CD4-positive, alpha-beta memory T cell (primary cell): ENCODE data around the gene PPP1R13L. TPM values are rescaled to one million over a fixed set of nuclear protein-coding genes. Genes with fewer than 3 reads are reported as not detected.
A peak's percentile ranks its signal among the peaks of the same experiment; 100 is the strongest.

Source experiments
- CTCF ChIA-PET: fragments of 350-600 bp; sonication (Branson Sonifier 250); formaldehyde crosslinking; loops from one replicate; lab custom pipeline; 2021; ENCODE audit warnings: inconsistent platforms; ENCODE audit not compliant: partially characterized antibody; lab: Charles Lee
- POLR2A ChIA-PET: fragments of 350-600 bp; sonication (Branson Sonifier 250); formaldehyde crosslinking; loops from one replicate; lab custom pipeline; 2021; ENCODE audit not compliant: partially characterized antibody; lab: Charles Lee
- DNase-seq, 5 donors: peaks; one replicate each; pipeline versions ENCODE4 v3.0.0 to v3.0.0-alpha.2; 2020 to 2022; ENCODE audit warnings: mixed read lengths in 1 of 5
- H3K27ac ChIP-seq: one replicate; pipeline ENCODE4 v1.7.0; 2013; ENCODE audit warnings: low read depth, low read length
- H3K27me3 ChIP-seq: 2 replicates; pipeline ENCODE4 v1.7.0; 2013; ENCODE audit warnings: mild to moderate bottlenecking, low read length, moderate library complexity; ENCODE audit not compliant: insufficient read depth
- H3K36me3 ChIP-seq: 2 replicates; pipeline ENCODE4 v1.7.0; 2013; ENCODE audit warnings: mild to moderate bottlenecking, low read length, moderate library complexity; ENCODE audit not compliant: insufficient read depth
- H3K4me1 ChIP-seq: 2 replicates; pipeline ENCODE4 v1.7.0; 2013; ENCODE audit warnings: mild to moderate bottlenecking, low read length, moderate library complexity; ENCODE audit not compliant: insufficient read depth
- H3K4me3 ChIP-seq, 2 donors: one replicate each; pipeline ENCODE4 v1.7.0; 2013; ENCODE audit warnings: low read length in 2 of 2, mild to moderate bottlenecking in 1 of 2
- H3K9me3 ChIP-seq, 2 donors: one replicate each; pipeline ENCODE4 v1.7.0; 2013; ENCODE audit warnings: low read length in 2 of 2, control low read depth in 1 of 2; ENCODE audit not compliant: control insufficient read depth in 1 of 2
- H3K27ac Mint-ChIP-seq, 7 donors: one replicate each; pipeline ENCODE4 v1.8.0; 2020 to 2021; ENCODE audit warnings: mixed read lengths in 7 of 7, mild to moderate bottlenecking in 6 of 7, inconsistent platforms in 3 of 7, moderate library complexity in 3 of 7
- H3K27me3 Mint-ChIP-seq, 2 donors: one replicate each; pipeline ENCODE4 v1.8.0; 2020 to 2021; ENCODE audit warnings: mixed read lengths in 2 of 2
- H3K36me3 Mint-ChIP-seq, 2 donors: one replicate each; pipeline ENCODE4 v1.8.0; 2020 to 2021; ENCODE audit warnings: mixed read lengths in 2 of 2, inconsistent platforms in 1 of 2, mild to moderate bottlenecking in 1 of 2
- H3K4me1 Mint-ChIP-seq, 4 donors: one replicate each; pipeline ENCODE4 v1.8.0; 2020 to 2021; ENCODE audit warnings: mixed read lengths in 4 of 4, mild to moderate bottlenecking in 1 of 4
- H3K4me3 Mint-ChIP-seq, 8 donors: one replicate each; pipeline ENCODE4 v1.8.0; 2020 to 2021; ENCODE audit warnings: mixed read lengths in 8 of 8, mild to moderate bottlenecking in 7 of 8, moderate library complexity in 6 of 8, inconsistent platforms in 3 of 8
- H3K9me3 Mint-ChIP-seq, 8 donors: one replicate each; pipeline ENCODE4 v1.8.0; 2020 to 2021; ENCODE audit warnings: mixed read lengths in 8 of 8, mild to moderate bottlenecking in 5 of 8, inconsistent platforms in 3 of 8, moderate library complexity in 1 of 8
- intact Hi-C: fragments of 100-400 bp; cut with micrococcal nuclease; formaldehyde crosslinking; loops from one replicate; pipeline ENCODE4 v1.15.1; 2023
- polyA plus RNA-seq, 2 donors: library from polyadenylated mRNA; unstranded; fragments of 300-500 nt; fragmentation: Illumina TruSeq; gene quantifications; one replicate each; pipeline ENCODE4 v1.2.3, GENCODE V29; 2021
- total RNA-seq, 2 experiments: library from RNA; stranded (reverse); gene quantifications; one replicate each; pipeline ENCODE4 v1.2.3, GENCODE V29; 2021

Gene PPP1R13L
- total and polyA plus RNA-seq, 4 experiments from 2014 or later, result 0.66 to 13.0 (median 5.5) TPM

DNA sequence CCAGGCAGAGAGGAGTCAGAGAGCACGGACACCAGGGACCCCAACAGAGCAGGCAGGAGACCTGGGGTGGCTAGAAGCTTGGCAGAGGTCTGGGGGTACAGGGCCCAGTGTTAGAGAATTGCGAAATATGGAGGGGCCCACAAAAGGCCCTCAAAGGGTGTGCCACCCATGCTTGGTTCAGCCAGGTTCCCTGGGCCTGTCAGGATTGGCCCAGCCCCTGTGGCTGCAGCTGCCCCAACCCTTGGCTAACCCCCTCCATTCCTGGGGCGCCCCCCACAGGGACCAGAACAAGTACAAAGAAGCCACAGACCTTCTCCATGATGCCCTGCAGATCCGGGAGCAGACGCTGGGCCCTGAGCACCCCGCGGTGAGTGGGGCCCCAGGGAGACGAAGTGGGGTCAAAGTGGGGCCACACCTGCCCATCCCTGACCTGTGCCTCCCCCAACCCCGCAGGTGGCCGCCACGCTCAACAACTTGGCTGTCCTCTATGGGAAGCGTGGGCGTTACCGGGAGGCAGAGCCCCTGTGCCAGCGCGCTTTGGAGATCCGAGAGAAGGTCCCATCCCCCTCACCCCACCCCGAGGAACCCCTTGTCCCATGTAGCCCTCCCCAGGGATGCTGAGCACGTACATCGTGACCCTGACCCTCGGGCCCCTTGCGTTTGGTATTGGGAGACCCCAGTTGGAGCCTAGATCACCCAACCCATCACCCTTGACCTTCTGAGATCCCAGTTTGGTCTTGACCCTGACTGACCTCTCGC is 56.3 kb downstream of the PPP1R13L start:
- H3K9me3 Mint-ChIP-seq, result peaks cover 0 to 2% (median 0%) of the 10 kb centered on the region in 8 donors
- ChIA-PET CTCF (interaction anchor here (1.4 kb wide), 1 partner anchor 9 kb away, joined by 3 read pairs; no protein-coding TSS in a partner anchor), POLR2A (no interaction called here)
- Histone ChIP-seq H3K4me3 (no peak overlapping the region), H3K9me3 (no peaks in the 10 kb centered on the region), H3K27ac (no peak overlapping the region), H3K27me3 (no peaks in the 10 kb centered on the region), H3K4me1 (no peaks in the 10 kb centered on the region), H3K36me3 (peaks cover 12% of the 10 kb centered on the region)
- intact Hi-C loops, result no loop called here
- H3K4me3 Mint-ChIP-seq, result no peak overlapping the region
- H3K27me3 Mint-ChIP-seq, result peaks cover 7 to 9% of the 10 kb centered on the region in 2 donors
- DNase-seq, result no peak
- peaks cover 0 to 2% (median 0%) of the 10 kb centered on the region in 4 donors for H3K4me1 Mint-ChIP-seq
- peaks cover 3 to 9% of the 10 kb centered on the region in 2 donors for H3K36me3 Mint-ChIP-seq
- peak overlapping the region in 1 of 7 donors; percentile 65 for H3K27ac Mint-ChIP-seq

DNA sequence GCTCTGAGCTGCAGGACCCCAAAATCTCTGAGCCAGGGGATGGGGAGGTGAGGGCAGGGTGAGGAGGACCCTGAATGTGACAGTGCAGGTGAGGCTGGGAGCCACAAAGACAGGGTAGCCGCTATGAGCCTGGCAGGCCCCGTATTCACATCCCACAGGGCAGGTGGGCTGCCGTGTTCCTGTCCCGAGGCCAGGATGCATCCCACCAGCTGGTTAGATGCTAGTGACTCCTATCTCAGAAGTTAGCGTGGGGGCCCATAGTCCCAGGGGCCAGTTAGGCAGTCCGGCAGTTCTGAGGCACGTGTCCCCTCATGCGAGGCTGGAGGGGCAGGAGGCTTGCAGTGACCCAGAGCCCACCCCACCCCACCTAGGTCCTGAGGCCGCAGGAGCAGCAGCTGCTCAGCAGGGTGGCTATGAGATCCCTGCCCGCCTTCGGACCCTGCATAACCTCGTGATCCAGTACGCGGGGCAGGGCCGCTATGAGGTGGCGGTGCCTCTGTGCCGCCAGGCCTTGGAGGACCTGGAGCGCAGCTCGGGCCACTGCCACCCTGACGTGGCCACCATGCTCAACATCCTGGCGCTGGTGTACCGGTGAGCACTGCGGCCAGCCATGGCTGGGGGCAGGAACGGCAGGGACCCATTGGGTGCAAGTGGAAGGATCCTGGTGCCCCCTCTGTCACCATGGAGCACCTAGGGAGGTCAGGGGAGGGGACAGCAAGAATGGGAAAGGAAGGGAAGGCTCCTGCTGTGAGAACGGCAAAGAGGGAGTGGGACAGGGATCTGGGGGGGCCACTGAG is 57.1 kb downstream of the PPP1R13L start:
- intact Hi-C loops, result no loop called here

DNA sequence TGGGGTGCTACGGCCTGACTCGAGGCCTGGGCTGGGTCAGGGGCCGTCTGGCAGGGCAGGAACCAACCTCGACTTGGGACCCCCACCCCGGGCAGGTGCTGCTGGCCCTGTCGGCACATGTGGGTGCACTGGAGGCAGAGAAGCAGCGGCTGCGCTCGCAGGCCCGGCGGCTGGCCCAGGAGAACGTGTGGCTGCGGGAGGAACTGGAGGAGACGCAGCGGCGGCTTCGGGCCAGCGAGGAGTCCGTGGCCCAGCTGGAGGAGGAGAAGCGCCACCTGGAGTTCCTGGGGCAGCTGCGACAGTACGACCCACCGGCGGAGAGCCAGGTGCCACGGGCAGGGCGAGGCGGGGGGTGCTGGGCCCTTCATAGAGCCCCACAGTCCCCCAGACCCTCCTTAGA is 58.4 kb downstream of the PPP1R13L start:
- DNase-seq, result no peak
- no peaks in the 10 kb centered on the region for H3K27me3 ChIP-seq
- Mint-ChIP-seq H3K27ac (no peak overlapping the region), H3K27me3 (peaks cover 8 to 10% of the 10 kb centered on the region in 2 donors), H3K4me3 (no peak overlapping the region), H3K4me1 (no peaks in the 10 kb centered on the region), H3K9me3 (no peaks in the 10 kb centered on the region), H3K36me3 (peaks cover 0 to 4% of the 10 kb centered on the region in 2 donors)
- ChIA-PET CTCF (no interaction called here), POLR2A (no interaction called here)
- no peak overlapping the region for H3K4me3 ChIP-seq
- H3K9me3 ChIP-seq, result no peaks in the 10 kb centered on the region
- no peaks in the 10 kb centered on the region for H3K4me1 ChIP-seq
- no peaks in the 10 kb centered on the region for H3K36me3 ChIP-seq
- no peak overlapping the region for H3K27ac ChIP-seq
- intact Hi-C loops, result no loop called here

More for the DNA sequence above, 57.1 kb downstream of the PPP1R13L start:
- Histone ChIP-seq H3K9me3 (no peaks in the 10 kb centered on the region), H3K4me1 (no peaks in the 10 kb centered on the region), H3K27me3 (no peaks in the 10 kb centered on the region), H3K27ac (no peak overlapping the region), H3K36me3 (peaks cover 5% of the 10 kb centered on the region), H3K4me3 (no peak overlapping the region)
- Mint-ChIP-seq H3K27me3 (peaks cover 8 to 10% of the 10 kb centered on the region in 2 donors), H3K4me3 (no peak overlapping the region), H3K36me3 (peaks cover 0 to 4% of the 10 kb centered on the region in 2 donors), H3K4me1 (no peaks in the 10 kb centered on the region), H3K9me3 (peaks cover 0 to 2% (median 0%) of the 10 kb centered on the region in 8 donors), H3K27ac (peak overlapping the region in 2 of 7 donors; percentile 15 to 65)
- ChIA-PET POLR2A (no interaction called here), CTCF (interaction anchor here (1.4 kb wide), 1 partner anchor 9 kb away, joined by 3 read pairs; no protein-coding TSS in a partner anchor)
- DNase-seq, result no peak

DNA sequence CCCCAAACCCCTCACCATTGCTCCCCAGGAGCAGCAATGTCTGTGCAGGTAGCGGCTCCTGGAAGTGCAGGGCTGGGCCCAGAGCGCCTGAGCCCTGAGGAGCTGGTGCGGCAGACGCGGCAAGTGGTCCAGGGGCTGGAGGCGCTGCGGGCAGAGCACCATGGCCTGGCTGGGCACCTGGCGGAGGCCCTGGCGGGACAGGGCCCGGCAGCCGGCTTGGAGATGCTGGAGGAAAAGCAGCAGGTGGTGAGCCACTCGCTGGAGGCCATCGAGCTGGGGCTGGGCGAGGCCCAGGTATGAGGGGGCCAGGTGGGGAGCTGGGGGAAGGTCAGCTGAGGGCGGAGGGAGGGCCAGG is 59.4 kb downstream of the PPP1R13L start:
- ChIA-PET CTCF (no interaction called here), POLR2A (no interaction called here)
- Mint-ChIP-seq H3K9me3 (no peaks in the 10 kb centered on the region), H3K4me1 (no peaks in the 10 kb centered on the region), H3K27ac (no peak overlapping the region), H3K4me3 (no peak overlapping the region), H3K36me3 (no peaks in the 10 kb centered on the region), H3K27me3 (peaks cover 8 to 10% of the 10 kb centered on the region in 2 donors)
- H3K4me3 ChIP-seq, result no peak overlapping the region
- H3K4me1 ChIP-seq, result no peaks in the 10 kb centered on the region
- intact Hi-C loops, result no loop called here
- H3K36me3 ChIP-seq, result no peaks in the 10 kb centered on the region
- H3K27ac ChIP-seq, result no peak overlapping the region
- peaks cover 5% of the 10 kb centered on the region for H3K27me3 ChIP-seq
- H3K9me3 ChIP-seq, result no peaks in the 10 kb centered on the region
- no peak for DNase-seq

DNA sequence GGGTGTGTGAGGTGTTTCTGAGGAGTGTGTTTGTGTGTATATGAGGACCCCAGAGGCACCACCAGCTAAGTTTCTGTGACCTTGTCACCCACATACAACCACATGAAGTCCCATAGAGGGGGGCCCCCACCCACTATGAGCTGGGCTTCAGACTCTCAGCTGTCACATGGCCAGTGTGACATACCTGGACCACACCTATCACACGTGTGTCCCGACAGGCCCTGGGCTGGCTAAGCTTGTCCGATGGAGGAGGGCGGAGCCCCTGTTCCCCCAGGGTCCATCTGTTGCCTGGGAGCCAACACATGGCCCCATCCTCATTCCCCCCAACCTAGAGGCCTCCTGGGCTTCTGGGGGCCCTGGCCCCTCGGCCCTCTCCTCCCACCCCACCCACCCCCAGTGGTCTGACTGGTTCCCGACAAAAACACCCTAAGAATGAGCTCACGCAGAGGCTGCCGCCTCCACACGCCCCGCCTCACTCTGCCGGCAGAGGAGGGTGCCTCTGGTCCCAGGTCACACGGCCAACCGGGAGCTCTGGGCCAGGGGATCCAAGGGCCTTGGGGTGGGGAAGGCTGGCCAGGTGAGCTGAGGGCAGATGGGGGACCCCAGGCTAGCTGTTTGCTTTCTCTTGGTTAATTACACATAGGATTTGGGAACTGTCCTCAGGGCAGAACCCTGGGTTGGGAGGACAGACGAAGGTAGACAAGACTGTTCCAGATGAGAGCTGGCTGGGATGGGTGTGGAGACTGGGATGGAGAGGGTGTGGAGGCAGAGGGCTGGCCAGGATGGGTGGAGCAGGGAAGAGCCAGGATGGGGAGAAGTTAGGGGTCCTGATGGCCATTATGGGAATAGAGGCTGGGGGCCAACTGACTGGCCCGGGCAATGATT is 60.0 kb downstream of the PPP1R13L start:
- DNase-seq, result no peak
- H3K4me1 ChIP-seq, result no peaks in the 10 kb centered on the region
- no peak overlapping the region for H3K4me3 ChIP-seq
- POLR2A ChIA-PET, result no interaction called here
- H3K27ac ChIP-seq, result no peak overlapping the region
- H3K36me3 ChIP-seq, result no peaks in the 10 kb centered on the region
- no peaks in the 10 kb centered on the region for H3K9me3 ChIP-seq
- peaks cover 5% of the 10 kb centered on the region for H3K27me3 ChIP-seq
- CTCF ChIA-PET, result no interaction called here
- no peaks in the 10 kb centered on the region for H3K9me3 Mint-ChIP-seq
- peaks cover 0 to 6% (median 2%) of the 10 kb centered on the region in 4 donors for H3K4me1 Mint-ChIP-seq
- intact Hi-C loops, result no loop called here
- H3K36me3 Mint-ChIP-seq, result no peaks in the 10 kb centered on the region
- peak overlapping the region in 1 of 7 donors; percentile 5 for H3K27ac Mint-ChIP-seq
- H3K27me3 Mint-ChIP-seq, result peaks cover 12 to 14% of the 10 kb centered on the region in 2 donors
- no peak overlapping the region for H3K4me3 Mint-ChIP-seq

GRCh38 chr19:45342911-45343310 is 62.0 kb downstream of the PPP1R13L start:
- Mint-ChIP-seq H3K27ac (no peak overlapping the region), H3K36me3 (no peaks in the 10 kb centered on the region), H3K27me3 (peaks cover 21% of the 10 kb centered on the region in 2 donors), H3K4me3 (no peak overlapping the region), H3K4me1 (peaks cover 2 to 6% (median 4%) of the 10 kb centered on the region in 4 donors), H3K9me3 (no peaks in the 10 kb centered on the region)
- Histone ChIP-seq H3K27me3 (peaks cover 5% of the 10 kb centered on the region), H3K4me1 (no peaks in the 10 kb centered on the region), H3K4me3 (no peak overlapping the region), H3K27ac (no peak overlapping the region), H3K9me3 (no peaks in the 10 kb centered on the region), H3K36me3 (no peaks in the 10 kb centered on the region)
- CTCF ChIA-PET, result no interaction called here
- DNase-seq, result no peak
- intact Hi-C loops, result no loop called here
- POLR2A ChIA-PET, result no interaction called here
